Endothelial cell of umbilical vein (primary cell): Measurements from ENCODE around the gene SLC8A2.

Experiments used
- EZH2 ChIP-seq: IDR thresholded peaks from 2 replicates; pipeline ENCODE4 v1.6.1; 2012; ENCODE audit warnings: borderline replicate concordance, low read depth, mild to moderate bottlenecking, moderate library complexity, low read length, inconsistent platforms; ENCODE audit not compliant: severe bottlenecking
- JUN ChIP-seq: IDR thresholded peaks from 2 replicates; pipeline ENCODE4 v1.6.1; 2011; ENCODE audit warnings: borderline replicate concordance, low read depth; ENCODE audit not compliant: insufficient read length, insufficient read depth
- MYC ChIP-seq: IDR thresholded peaks from one replicate; pipeline ENCODE4 v1.6.1; 2011; ENCODE audit warnings: mild to moderate bottlenecking, low read depth, low read length
- POLR2A ChIP-seq: IDR thresholded peaks from 2 replicates; pipeline ENCODE4 v1.6.1; 2012; ENCODE audit warnings: low read depth, mild to moderate bottlenecking, control low read depth, low read length
- POLR2AphosphoS5 ChIP-seq: IDR thresholded peaks from 2 replicates; pipeline ENCODE4 v1.6.1; 2012; ENCODE audit warnings: low read depth, mild to moderate bottlenecking, control low read depth, low read length, moderate library complexity; ENCODE audit not compliant: insufficient read depth
- TF ChIP-seq, protein P1 (sequence below): IDR thresholded peaks from 2 replicates; pipeline ENCODE4 v1.6.1; 2011; ENCODE audit not compliant: insufficient read depth, insufficient read length
- TF ChIP-seq, protein P2 (sequence below), 2 donors: IDR thresholded peaks; 1 replicate in 1 of 2; 2 replicates in 1 of 2; pipeline ENCODE4 v1.5.1; 2011; ENCODE audit warnings: low read length in 2 of 2, mild to moderate bottlenecking in 2 of 2, moderate library complexity in 2 of 2, control low read depth in 1 of 2, inconsistent platforms in 1 of 2, low read depth in 1 of 2; ENCODE audit not compliant: insufficient read depth in 1 of 2; ENCODE audit errors: extremely low read depth in 1 of 2

DNA sequence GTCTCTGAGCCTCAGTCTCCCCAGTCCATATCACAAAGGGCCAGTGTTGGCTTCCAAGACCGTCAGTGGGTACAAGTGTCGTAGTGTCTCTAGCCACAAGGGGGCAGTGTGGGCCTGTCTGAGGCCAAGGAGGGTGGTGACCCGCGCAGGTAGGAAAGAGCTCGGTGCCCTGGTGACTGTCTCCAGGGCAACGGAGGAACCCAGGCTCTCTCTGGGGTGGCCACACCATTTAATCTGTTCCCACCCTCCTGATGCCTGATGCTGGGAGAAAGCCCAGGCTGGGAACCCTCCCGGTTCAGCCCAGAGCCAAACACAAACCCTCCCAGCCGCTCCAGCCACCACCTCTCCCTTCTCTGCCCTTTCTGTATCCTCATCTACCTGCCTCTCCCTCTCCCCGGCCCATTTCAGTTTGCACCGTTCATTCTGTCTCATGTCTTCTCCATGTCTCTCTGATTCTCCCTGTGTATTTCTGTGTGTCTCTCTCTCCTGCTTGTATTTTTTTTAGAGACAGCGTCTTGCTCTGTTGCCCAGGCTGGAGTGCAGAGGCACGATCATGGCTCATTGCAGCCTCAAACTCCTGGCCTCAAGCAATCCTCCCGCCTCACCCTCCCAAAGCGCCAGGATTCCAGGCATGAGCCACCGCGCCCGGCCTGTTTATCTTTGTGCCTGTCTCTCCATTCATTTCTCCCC lies 34.8 kb downstream of the SLC8A2 start:
- TF ChIP-seq, protein P1, sequence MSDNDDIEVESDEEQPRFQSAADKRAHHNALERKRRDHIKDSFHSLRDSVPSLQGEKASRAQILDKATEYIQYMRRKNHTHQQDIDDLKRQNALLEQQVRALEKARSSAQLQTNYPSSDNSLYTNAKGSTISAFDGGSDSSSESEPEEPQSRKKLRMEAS, result no peak
- TF ChIP-seq, protein P2, sequence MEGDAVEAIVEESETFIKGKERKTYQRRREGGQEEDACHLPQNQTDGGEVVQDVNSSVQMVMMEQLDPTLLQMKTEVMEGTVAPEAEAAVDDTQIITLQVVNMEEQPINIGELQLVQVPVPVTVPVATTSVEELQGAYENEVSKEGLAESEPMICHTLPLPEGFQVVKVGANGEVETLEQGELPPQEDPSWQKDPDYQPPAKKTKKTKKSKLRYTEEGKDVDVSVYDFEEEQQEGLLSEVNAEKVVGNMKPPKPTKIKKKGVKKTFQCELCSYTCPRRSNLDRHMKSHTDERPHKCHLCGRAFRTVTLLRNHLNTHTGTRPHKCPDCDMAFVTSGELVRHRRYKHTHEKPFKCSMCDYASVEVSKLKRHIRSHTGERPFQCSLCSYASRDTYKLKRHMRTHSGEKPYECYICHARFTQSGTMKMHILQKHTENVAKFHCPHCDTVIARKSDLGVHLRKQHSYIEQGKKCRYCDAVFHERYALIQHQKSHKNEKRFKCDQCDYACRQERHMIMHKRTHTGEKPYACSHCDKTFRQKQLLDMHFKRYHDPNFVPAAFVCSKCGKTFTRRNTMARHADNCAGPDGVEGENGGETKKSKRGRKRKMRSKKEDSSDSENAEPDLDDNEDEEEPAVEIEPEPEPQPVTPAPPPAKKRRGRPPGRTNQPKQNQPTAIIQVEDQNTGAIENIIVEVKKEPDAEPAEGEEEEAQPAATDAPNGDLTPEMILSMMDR (IDR thresholded peaks at IDR 0.05; ENCODE audit: extremely low read depth in 1 of 2, insufficient read depth in 1 of 2, low read depth in 1 of 2, low read length in 2 of 2), result peak; percentile 73 to 88
- TF ChIP-seq POLR2A (no peak), MYC (no peak), EZH2 (no peak), POLR2AphosphoS5 (no peak), JUN (no peak)
